ENCODE results near the gene TFAP2E. TPM values are rescaled to one million over a fixed set of nuclear protein-coding genes. Genes with fewer than 3 reads are reported as not detected.

The TFAP2E gene
- total RNA-seq, 1 donor from 2014 or later = 0.30 TPM

DNA sequence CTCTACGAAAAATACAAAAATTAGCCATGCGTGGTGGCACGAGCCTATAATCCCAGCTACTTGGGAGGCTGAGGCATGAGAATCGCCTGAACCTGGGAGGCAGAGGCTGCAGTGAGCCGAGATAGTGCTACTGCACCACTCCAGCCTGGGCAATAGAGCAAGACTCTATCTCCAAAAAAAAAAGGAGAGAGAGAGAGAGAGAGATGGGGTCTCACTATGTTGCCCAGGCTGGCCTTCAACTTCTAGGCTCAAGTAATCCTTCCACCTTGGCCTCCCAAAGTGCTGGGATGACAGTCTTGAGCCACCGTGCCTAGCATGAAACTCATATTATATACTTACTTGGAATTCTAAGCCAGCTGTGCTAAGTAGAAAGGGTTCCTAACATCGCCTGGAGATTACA lies 38.5 kb downstream of the TFAP2E start:
- intact Hi-C loops (cut with micrococcal nuclease) = no loop called here

DNA sequence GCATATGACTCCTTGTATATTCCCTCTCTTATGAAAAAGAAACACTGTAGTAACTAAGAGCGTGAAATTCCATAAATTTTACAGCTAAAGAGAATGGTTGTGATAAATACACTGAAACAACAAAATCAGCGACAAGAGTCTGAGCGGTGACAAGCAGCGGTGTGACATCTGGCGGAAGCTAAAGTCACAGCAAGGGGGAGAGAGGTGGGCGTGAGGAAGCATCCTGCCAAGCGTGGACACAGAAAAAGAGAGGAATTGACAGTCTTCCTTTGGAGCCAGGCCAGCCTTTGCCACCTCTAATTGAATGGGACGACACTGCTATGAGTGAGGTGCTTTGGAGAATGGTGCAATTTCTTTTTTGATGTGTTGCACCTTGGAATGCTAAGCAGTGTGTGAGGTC lies 42.3 kb downstream of the TFAP2E start:
- Histone ChIP-seq H3K9me3 (replicated peaks) (no peaks in the 10 kb centered on the region), H3K4me3 (no peak overlapping the region), H3K27me3 (ENCODE audit: low read depth) (no peaks in the 10 kb centered on the region), H3K27ac (replicated peaks) (no peak overlapping the region), H3K36me3 (peaks cover 50% of the 10 kb centered on the region), H3K4me1 (peaks cover 8% of the 10 kb centered on the region)
- no peak for DNase-seq
- no peak for TF ChIP-seq CTCF (IDR thresholded peaks at IDR 0.05; ENCODE audit: borderline replicate concordance)
- intact Hi-C loops (cut with micrococcal nuclease) = no loop called here

More for the DNA sequence above, 38.5 kb downstream of the TFAP2E start:
- Histone ChIP-seq H3K9me3 (replicated peaks) (no peaks in the 10 kb centered on the region), H3K4me3 (no peak overlapping the region), H3K36me3 (peaks cover 59% of the 10 kb centered on the region), H3K27me3 (ENCODE audit: low read depth) (no peaks in the 10 kb centered on the region), H3K27ac (replicated peaks) (no peak overlapping the region), H3K4me1 (peaks cover 13% of the 10 kb centered on the region)
- no peak for TF ChIP-seq CTCF (IDR thresholded peaks at IDR 0.05; ENCODE audit: borderline replicate concordance)
- DNase-seq = no peak

DNA sequence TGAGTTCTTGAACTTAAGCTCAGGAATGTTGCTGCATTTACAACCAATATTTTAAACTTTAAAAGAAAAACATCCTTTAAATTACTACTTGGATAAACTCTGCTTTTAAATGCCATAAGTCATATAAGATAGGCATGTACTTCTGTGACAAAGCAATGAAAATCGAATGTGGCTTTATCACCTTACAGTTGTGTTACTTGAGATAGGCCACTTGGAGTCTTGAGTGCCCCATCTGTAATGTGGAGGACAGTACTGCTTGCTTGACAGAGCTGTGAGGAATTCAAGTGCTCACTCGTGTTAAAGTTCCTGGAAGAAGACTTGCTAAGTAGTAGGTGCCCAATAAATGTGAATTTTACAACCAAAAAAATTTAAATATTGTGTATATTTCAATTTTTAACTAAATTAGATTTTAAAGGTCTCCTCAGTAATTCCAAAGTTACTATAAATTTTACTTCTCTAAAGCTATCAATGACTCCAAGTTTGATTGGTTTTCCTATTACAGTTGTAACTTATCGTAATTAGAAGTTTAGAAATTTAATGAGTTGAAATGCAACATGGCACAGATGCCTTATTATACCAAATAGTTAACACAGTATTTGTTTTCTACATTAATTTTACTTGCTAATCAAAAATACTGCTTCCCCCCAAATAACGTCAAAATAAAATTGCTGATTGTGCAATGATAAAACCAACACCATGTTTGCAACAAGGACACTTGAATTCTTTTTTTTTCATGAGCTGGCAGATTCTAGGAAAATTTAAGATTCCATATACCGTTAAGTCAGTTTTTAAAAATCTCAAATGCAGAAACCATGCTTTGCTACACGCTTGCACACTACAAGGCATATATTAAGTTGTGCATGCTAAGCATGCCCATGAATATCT lies 46.4 kb downstream of the TFAP2E start:
- Histone ChIP-seq H3K27me3 (ENCODE audit: low read depth) (no peaks in the 10 kb centered on the region), H3K9me3 (replicated peaks) (no peaks in the 10 kb centered on the region), H3K4me3 (no peak overlapping the region), H3K36me3 (peaks cover 47% of the 10 kb centered on the region), H3K4me1 (no peaks in the 10 kb centered on the region), H3K27ac (replicated peaks) (no peak overlapping the region)
- intact Hi-C loops (cut with micrococcal nuclease) = no loop called here
- DNase-seq = no peak
- no peak for TF ChIP-seq CTCF (IDR thresholded peaks at IDR 0.05; ENCODE audit: borderline replicate concordance)

GRCh38 chr1:35622510-35623178 lies 49.5 kb downstream of the TFAP2E start:
- intact Hi-C loops (cut with micrococcal nuclease) = no loop called here

DNA sequence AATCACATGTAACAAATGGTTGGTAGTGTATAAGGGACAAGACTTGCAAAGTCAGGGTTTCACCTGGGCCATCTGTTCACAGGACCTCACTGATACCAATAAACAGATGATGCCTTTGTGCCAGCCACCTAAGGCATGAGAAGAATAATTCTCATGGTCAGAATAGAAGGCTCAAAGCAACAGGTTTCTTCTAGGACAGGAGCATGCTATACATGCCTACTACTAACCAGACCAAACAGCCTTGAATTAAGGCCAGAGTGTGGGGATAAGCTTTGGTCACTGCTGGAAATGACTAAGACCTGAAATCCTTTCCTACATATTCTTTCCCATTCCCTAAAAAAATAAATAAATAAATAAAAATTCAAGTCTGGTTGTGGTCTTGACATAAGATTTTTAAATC lies 50.7 kb downstream of the TFAP2E start:
- Histone ChIP-seq H3K4me1 (peaks cover 2% of the 10 kb centered on the region), H3K36me3 (peaks cover 39% of the 10 kb centered on the region), H3K4me3 (no peak overlapping the region), H3K9me3 (replicated peaks) (no peaks in the 10 kb centered on the region), H3K27me3 (ENCODE audit: low read depth) (no peaks in the 10 kb centered on the region), H3K27ac (replicated peaks) (no peak overlapping the region)
- no peak for DNase-seq
- TF ChIP-seq CTCF (IDR thresholded peaks at IDR 0.05; ENCODE audit: borderline replicate concordance) = no peak
- intact Hi-C loops (cut with micrococcal nuclease) = no loop called here

More at GRCh38 chr1:35622510-35623178, 49.5 kb downstream of the TFAP2E start:
- H3K36me3 ChIP-seq = peaks cover 47% of the 10 kb centered on the region
- TF ChIP-seq CTCF (IDR thresholded peaks at IDR 0.05; ENCODE audit: borderline replicate concordance) = no peak
- no peak overlapping the region for H3K27ac ChIP-seq (replicated peaks)
- H3K4me3 ChIP-seq = no peak overlapping the region
- H3K4me1 ChIP-seq = no peaks in the 10 kb centered on the region
- H3K9me3 ChIP-seq (replicated peaks) = no peaks in the 10 kb centered on the region
- no peaks in the 10 kb centered on the region for H3K27me3 ChIP-seq (ENCODE audit: low read depth)
- no peak for DNase-seq

Measured in left ventricle myocardium inferior (tissue), 1 donor.